Dermis microvascular lymphatic vessel endothelial cell (primary cell): ENCODE measurements around the gene EPHB1. TPM values are rescaled to one million over a fixed set of nuclear protein-coding genes. Genes with fewer than 3 reads are reported as not detected.

Experiments used
- DNase-seq, 2 donors: peaks; one replicate each; pipeline versions ENCODE4 v3.0.0 to v3.0.0-alpha.2; 2010; ENCODE audit warnings: low read depth in 2 of 2
- total RNA-seq: library from RNA; depleted of rRNA; stranded (reverse); fragments of >200 nt; gene quantifications from 2 replicates; pipeline ENCODE4 v1.2.1, GENCODE V29; 2014

EPHB1 gene
- total RNA-seq, 1 donor from 2014 or later, result 1.4 TPM

DNA sequence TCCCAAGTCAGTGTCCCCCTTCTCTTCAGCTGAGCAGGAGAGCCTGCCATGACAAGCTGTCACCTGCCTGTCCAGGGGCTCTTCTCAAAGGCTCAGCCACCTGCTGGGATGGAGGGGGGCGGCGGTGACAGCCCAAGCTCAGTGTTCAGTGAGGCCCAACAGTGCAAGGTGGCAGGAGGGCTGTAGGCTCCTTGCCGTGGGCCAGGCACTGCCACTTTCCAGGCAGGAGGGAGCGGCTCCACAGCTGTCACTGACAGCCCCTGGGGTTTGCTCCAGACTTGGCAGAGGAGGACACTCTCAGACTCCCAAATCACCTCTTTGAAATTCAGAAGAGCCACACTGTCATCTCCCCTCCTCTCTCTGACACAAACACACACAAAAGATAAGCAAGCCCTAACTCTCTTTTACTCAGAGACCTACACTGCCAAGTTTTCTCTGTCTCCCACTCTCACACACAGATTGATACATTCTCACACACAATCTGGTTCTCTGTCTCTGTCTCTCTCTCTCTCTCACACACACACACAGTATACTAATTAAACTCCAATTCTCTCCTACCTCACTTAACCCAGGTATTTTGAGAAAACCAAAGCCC, 443.3 kb downstream of the EPHB1 start:
- DNase-seq, result no peak

DNA sequence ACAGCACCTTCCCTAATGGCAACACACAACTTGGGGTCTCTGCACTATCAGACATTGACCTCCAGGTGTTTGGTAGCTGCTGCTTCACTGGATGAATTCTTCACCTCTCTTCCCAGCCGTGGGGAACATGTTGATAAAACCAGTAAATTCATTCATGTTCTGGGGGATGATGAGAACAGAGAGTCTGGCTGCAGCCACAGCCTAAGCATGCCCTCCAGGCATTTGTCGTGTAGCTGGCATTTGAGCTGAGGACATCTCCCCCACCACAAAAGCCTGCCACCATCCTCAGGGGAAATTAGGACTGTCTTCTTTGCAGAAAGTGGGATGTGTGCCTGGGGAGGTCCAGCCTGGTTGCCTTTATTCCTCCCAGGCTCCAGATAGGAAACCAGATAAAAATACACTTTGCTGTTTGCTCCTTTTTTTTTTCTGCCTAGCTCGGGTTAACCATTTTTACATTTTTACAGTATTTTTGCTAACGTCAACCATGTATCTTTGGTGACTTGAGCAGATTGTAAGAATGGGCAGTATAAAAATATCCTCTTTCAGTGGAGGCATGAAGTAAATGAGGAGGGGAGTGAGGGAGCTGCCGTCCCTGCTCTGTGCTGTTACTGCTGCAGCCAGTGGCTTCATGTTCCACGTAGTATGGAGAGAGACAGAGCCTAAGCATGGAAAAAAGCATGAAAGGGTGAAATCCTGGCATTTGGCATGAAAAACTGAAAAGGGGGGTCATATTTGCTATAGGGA, 444.0 kb downstream of the EPHB1 start:
- no peak for DNase-seq

DNA sequence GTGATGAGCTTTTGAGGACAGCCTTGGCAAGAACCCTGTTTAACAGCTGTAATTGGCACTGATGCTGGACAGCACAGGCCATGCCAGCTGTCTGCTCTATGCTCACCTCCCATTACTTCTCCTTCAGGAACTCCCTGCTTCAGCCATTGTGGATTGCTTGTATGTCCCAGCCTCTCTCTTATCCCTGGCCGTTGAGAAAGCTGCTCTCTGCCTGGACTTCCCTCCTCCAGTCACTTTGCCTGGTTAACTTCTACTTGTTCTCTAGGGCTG, 444.5 kb downstream of the EPHB1 start:
- no peak for DNase-seq

DNA sequence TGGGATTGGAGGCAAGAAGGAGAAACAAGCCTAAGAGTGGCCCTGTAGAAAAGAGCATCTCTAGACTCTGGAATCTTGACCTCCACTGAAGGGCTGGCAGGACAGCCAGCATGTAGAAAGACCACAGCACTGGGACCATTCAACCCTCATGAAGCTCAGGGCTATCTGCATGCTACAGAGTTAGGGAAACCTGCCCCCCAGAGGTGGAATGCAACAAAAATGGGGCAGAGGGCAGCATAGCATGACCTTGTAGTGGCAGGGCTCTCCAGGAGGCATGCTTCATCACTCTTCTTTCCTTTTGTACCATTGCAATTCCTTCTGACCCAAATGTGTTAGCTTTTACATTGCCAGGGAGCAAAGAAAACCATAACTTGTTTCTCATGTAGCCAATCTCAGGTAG, 445.4 kb downstream of the EPHB1 start:
- DNase-seq, result no peak

DNA sequence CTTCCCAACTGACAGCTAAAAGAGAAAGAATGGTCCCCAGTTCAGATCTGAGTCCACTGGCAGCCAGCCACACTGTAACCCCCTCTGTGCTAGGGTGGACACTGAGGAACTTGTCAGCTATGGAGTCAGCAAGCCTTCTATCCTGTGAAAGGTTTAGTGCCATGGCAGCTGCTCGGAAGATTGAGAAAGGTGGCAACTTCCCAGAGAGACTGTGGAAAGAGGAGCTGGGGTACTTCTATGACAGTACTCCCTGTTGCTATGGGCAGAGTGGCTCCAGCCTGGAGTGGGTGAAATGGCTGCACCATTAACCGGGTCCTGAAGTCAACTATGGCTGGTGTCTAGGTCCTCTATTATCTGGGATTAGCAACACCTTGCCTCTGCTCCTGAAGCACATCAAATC, 447.2 kb downstream of the EPHB1 start:
- DNase-seq, result no peak

DNA sequence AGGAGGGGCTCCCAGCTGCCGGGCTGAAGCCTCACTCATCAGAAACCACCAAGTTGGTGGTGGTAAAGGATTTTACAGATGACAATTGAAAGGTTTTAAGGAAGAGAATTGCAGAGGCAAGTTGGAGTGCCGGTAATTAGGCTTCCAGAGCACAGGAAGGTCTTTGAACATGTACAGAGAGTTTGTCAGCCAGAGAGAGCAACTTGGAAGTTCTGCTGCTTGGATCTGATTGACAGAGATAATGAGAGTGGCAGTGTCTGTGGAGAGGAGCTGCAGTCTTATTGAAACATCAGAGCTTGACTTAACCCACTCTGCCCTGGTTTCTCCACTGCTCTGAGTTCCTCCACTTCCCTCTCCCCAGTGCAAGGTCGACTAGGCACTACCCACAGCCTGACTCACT, 448.6 kb downstream of the EPHB1 start:
- no peak for DNase-seq

DNA sequence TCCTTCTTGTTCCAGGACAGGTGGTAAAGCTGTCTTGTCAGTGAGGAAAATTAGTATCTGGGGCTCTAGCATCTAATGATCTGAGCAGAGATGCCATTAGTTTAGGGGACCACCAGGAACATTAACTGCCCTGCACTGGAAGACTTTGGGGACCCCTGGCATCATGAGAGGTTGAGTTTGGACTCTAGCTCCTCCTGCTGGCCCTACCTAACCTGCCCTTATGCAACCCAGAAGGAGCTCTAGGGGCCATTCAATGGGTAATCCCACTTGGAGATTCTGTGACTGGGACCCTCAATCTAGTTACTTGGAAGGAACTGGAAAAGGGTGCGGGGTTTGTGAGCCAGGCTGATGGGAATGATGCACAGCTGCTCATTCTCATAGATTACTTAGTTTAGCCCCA, 451.0 kb downstream of the EPHB1 start:
- no peak for DNase-seq

DNA sequence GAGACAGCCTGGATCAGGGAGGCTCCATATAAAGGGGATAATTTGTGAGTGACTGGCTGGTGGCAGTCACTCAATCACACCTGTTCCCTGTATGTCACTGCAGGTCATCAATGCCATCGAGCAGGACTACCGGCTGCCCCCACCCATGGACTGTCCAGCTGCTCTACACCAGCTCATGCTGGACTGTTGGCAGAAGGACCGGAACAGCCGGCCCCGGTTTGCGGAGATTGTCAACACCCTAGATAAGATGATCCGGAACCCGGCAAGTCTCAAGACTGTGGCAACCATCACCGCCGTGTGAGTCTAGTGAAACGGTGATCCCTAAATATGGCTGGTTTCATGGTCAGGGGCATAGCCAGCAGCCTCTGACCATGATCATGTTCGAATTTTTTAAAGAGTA, 453.2 kb downstream of the EPHB1 start:
- no peak for DNase-seq

DNA sequence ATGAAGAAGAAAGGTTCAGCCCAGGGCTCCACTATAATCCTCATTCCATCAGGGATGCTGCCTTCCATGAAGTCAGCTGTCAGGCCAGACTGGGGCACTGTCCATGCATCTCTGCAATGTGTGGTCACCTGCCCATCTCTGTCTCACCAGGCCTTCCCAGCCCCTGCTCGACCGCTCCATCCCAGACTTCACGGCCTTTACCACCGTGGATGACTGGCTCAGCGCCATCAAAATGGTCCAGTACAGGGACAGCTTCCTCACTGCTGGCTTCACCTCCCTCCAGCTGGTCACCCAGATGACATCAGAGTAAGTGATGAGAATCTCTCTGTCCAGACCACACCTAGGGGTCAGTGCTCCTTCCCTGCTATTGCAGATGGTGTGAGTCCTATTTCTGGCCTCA, 454.1 kb downstream of the EPHB1 start:
- no peak for DNase-seq

DNA sequence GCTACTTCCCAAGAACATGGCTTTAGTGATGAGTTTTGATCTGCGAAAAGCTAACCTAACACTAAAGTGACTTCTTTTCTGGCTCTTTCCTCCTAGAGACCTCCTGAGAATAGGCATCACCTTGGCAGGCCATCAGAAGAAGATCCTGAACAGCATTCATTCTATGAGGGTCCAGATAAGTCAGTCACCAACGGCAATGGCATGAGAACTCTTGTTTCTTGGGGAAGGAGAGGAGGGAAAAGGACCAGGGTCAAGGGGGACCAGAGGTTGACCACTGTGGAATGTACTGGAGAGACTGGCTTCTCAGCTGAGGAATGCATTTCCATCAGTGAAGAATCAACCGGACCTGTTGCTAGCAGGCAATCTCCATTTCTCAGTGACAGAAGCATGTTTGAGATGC, 463.9 kb downstream of the EPHB1 start:
- DNase-seq, result no peak

DNA sequence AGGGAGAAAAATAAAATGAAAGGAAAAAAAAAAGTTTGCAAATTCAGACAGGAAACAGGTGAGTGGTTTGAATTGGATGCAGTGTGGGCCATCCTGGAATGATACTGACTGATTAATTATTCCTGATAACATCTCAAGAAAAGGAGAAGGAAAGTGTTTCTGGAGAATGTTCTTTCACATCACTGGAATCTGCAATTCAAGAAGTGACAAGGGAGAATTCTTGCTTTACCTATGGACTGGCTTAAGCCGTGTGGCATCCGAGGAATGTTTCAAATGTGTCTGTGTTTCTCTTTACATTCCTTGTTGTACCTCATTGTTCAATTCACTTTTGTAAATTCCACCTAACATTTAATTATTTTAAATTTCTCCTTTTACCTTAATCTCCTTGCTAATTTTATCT, 465.0 kb downstream of the EPHB1 start:
- DNase-seq, result no peak

DNA sequence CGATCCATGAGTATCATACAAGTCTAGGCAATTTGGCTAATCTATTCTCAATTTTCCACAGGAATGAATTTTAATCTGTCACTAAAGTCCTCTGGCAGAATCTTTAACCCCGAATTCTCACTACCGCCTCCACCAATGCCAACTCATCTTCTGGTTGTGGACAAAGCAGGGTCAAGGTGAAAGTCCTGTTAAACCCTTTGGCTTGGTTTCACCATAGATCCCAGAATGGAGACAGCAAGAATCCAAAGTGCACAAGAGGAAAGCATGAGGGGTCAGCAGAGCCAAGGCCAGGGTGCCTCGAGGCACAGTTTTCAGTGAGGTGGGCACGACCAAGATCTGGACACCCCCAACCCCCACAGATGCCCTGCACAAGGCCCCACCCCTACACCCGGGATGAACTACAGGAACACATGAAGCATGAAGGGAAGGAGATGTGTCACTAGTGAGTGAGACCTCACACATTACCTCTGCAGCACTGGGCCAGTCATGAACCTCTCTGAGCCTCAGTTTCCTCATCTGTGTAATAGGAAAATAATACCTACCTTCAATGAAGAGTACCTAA, 466.2 kb downstream of the EPHB1 start:
- DNase-seq, result no peak

DNA sequence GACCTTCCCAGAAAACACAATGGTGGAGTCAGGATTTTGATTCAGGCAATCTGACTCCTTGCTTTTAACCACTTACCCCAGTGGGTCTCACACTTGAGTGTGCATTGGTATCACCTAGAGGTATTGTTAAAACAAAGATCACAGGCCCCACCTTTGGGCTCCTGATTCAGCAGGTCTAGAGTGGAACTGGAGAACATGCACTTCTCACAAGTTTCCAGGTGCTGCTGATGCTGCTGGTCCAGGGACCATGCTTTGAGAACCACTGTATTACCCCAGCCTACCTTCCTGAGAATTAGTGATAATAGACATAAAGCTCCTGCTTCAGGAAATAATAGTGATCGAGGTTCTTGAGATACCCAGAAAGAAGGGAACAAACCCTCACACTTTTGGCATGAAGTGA, 466.9 kb downstream of the EPHB1 start:
- no peak for DNase-seq

DNA sequence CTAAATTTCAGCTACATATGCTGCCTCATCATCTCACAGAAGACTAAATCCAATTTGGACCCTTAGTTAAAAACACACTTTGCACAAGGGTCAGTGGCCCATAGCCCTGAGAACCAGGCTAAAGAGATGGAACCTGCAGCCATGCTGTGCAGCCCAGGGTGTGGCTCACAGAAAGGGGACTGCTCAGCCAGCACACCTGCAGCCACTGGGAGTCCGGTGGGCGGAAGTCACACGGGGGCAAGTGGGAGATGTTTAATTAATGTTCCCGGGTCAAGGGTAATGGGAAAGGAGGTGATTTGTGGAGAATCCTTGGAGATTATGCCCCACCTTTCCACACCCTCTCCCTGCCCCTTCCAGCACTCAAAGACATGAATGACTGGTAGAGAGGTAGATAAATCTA, 467.4 kb downstream of the EPHB1 start:
- no peak for DNase-seq

DNA sequence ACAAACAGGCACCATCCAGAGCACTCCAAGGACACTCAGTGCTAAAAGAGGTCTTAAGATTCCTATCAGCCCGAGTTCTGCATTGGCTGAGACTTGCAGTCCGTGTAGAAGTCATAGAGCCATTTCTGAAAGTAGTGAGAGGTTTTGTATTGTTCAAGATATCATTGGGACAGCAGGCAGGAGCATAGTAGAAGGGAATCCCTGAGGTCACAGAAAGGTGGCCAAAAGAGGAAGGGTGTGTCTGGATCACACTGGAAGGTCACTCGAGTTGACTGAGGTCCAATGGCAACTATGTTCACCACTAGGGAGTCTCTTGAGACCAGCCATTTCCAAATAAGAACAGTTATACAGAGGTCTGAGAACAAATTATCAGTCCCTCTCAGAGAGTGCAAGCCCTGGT, 468.3 kb downstream of the EPHB1 start:
- DNase-seq, result no peak

DNA sequence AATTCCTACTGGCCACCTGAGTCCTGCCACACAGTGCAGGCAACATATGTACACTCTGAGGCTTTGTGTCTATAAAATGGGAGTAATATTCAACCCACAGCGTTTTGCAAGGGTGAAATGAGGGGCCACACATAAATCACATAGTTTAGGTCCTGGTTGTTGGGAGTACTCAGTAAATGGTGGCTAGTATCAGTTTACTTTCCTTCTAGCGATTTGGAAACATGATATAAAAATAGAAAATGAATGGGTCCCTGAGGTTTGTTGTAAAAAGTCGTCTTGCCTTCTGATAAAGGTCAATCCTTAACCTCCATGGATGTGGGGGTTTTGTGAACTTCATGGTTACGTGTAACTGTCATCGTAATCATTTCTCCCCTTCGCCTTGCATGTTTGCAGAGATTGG, 472.4 kb downstream of the EPHB1 start:
- DNase-seq, result no peak

DNA sequence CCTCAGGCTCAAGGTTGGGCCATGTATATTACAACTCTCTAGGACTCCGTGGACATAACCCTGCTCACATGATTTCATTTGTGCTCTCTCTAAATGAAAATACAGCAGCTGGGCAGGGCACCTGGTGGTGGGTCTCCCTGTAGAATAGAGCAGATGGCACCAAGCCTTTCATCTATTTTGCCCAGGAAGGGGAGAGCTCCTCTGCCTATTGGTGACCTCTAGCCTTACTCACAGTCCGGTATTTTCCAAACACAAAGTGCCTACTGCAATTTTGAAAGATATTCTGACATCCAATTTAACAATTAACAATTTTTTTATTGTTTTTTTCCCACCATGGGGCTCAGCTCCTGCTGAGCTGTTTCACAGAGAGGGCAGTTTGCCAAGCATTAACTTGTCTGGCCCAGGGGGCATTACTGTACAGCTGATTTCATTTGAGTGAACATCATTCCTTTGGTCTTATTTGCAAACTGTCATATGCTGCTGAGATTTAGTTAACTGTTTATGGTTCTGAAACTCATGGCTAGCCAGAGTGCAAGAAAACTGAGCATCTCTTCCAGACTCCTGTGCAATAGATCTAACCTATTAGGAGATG, 474.0 kb downstream of the EPHB1 start:
- DNase-seq, result no peak

DNA sequence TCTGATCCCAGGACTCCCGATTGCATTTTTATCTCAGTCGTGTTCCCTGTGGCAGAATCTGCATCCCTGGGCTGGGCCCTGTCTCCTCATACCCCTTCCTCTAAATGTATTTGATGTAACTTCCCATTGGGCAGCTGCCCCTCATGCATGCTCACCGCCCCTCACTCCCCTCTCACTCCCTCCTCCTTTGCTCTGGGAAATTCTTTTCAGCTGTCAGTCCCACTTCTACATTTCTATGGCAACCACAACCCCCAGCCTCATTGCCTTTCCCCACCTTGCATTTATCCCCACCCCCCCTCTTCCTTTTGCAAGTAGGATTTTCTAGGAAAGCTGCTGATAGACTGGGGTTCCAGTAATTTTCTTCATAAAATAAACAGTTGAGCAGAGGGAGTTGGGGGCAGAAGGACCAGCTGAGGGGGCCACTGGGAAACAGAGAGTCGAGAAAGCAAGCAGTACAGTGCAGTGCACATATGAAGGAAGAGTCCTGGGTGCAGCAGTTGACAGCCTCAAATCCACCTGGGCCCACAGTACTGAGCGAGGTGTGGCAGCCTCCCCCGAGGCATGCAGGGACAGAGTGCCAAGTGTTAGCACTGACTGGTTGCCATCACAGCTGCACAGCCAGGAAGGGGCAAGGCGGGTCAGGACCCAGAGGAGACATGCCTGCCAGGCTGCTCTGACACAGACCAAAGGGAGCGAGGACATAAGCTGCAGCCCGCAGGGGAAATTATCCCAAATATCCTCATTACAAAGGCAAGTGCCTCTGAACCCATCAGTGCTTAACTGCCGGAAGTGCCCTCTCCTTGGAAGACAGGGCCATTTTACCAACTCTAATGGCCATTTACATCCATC, 476.3 kb downstream of the EPHB1 start:
- DNase-seq, result no peak

DNA sequence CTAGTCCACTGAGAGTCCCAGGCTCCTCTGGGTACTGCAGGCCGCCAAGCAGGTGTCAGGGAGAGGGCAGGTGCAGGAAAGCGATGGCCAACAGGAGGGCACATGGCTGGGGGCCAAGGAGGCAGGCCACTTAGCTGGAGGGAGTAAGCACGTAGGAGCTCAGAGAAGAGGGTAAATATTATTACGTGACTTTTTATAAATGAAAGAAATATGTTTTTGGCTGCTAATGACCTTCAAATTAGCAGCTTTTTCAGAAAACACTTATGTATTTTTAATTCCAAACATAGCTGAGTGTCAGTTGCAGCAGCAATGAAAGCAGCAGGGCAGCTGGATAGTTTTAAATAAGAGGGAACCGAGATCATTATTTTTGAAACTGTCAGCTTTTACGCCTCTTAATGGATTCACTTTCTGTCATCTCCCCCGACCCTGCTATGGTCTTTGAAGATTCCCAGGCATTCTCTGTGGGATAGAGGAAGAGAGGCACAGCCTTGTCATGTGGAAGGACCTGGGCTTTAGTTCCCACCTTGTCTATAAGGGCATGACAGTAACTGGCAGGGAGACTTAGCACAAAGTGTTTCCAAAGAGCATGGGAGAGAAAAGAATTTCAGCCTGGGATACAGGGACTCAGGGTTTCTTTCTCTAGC, 477.1 kb downstream of the EPHB1 start:
- DNase-seq, result no peak

DNA sequence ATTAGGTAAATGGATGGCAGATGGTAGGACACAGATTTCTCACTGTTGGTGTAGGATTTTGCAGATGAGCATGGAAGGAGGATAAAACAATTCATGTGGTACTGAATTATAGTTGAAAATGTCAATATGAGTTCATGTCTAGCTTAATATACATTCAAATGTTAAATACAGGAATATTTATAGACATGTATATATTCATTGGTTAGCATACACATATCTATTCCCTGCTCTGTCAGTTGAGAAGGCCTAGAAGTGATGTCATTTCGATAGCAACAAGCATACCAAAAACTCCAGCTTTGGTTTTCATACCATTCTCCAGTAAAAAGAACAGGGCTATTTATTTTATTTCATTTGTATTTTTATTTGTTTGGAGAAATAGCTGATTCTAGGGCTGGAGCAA, 497.1 kb downstream of the EPHB1 start:
- no peak for DNase-seq

DNA sequence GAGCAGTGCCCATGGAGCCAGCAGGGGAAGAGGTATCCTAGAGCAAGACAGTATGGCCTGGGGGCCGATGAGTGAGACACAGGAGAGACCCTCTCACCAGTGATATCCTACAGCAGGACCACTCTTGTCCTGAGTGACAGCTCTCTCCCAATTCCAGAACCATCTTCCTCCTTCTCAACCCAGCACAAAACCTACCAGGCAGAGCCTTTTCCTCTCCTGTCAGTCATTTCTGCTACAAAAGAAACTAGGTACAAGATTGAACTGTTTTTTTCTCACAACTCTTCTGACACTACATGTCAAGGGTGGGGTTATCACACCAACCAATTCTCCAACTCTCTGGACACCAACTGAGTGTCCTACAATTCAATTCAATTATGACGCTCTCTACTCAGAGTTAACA, 506.6 kb downstream of the EPHB1 start:
- DNase-seq, result no peak

DNA sequence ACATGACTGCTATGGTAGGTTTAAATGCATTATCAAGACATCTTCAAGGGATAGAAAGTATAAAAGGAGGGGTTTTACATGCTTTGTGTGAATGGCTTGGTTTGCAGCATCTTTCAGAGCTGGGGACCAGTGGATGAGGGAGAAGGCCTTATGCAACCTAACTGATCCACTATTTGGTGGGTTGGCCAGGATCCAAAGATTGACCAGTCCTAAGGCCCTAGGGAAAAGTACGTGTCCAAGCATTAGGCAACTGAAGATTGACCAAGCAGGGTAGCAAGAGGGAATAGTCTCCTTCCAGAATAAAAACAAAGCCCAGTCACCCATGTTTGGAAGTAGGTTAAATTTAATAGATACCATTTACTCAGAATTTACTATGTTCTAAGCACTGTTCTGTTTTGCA, 509.3 kb downstream of the EPHB1 start:
- no peak for DNase-seq
